SU-DHL-6 (cell line): Measurements from ENCODE around the gene SDCCAG8.

Experiments used
- H2AFZ ChIP-seq: fragments of 200-600 bp; sonication (generic); 2 replicates; pipeline ENCODE4 v1.6.1; 2014; ENCODE audit warnings: low read depth, mild to moderate bottlenecking, moderate library complexity, mixed read lengths, antibody characterized with exemption, low read length; ENCODE audit not compliant: severe bottlenecking
- H3F3A ChIP-seq: fragments of 200-600 bp; shearing (Covaris generic); 2 replicates; pipeline ENCODE4 v1.6.0; 2016; ENCODE audit warnings: antibody characterized with exemption, mild to moderate bottlenecking; ENCODE audit not compliant: insufficient read depth
- H3K27ac ChIP-seq: fragments of 200-600 bp; sonication (generic); 2 replicates; pipeline ENCODE4 v1.5.1; 2016; ENCODE audit warnings: low read depth, mild to moderate bottlenecking, low read length, moderate library complexity, mixed read lengths
- H3K27me3 ChIP-seq: fragments of 200-600 bp; sonication (generic), shearing (Covaris generic); 2 replicates; pipeline ENCODE4 v1.6.0; 2014; ENCODE audit warnings: mild to moderate bottlenecking, low read length
- H3K36me3 ChIP-seq: fragments of 200-600 bp; sonication (generic); 2 replicates; pipeline ENCODE4 v1.6.1; 2014; ENCODE audit warnings: mild to moderate bottlenecking, low read length, mixed read lengths
- H3K4me2 ChIP-seq: fragments of 300-600, 200-600 bp; shearing (Covaris generic), sonication (generic); 2 replicates; pipeline ENCODE4 v1.6.0; 2014; ENCODE audit warnings: low read length, low read depth, mild to moderate bottlenecking; ENCODE audit not compliant: poor library complexity, severe bottlenecking
- H3K4me3 ChIP-seq: fragments of 200-600 bp; sonication (generic); 2 replicates; pipeline ENCODE4 v1.5.1; 2014; ENCODE audit warnings: antibody characterized with exemption, low read length, mild to moderate bottlenecking, mixed read lengths; ENCODE audit not compliant: insufficient read depth, poor library complexity, severe bottlenecking
- H3K79me2 ChIP-seq: fragments of 200-600 bp; sonication (generic); 2 replicates; pipeline ENCODE4 v1.6.1; 2014; ENCODE audit warnings: mild to moderate bottlenecking, low read length, moderate library complexity; ENCODE audit not compliant: insufficient read depth
- H3K9ac ChIP-seq: fragments of 200-600 bp; sonication (generic); 2 replicates; pipeline ENCODE4 v1.7.0; 2014; ENCODE audit warnings: mild to moderate bottlenecking, low read length
- H3K9me2 ChIP-seq: fragments of 200-600 bp; sonication (generic); replicated peaks from 2 replicates; pipeline ENCODE4 v1.6.1; 2014; ENCODE audit warnings: low read length; ENCODE audit not compliant: insufficient read depth
- H3K9me3 ChIP-seq: fragments of 200-600 bp; sonication (generic); 2 replicates; pipeline ENCODE4 v1.6.1; 2014; ENCODE audit warnings: low read length, mixed read lengths; ENCODE audit not compliant: insufficient read depth
- H4K20me1 ChIP-seq: fragments of 200-600 bp; sonication (generic); 2 replicates; pipeline ENCODE4 v1.6.1; 2014; ENCODE audit warnings: low read depth, mild to moderate bottlenecking, antibody characterized with exemption, low read length, moderate library complexity, mixed read lengths
- CTCF ChIP-seq: fragments of 200-600 bp; sonication (generic); IDR thresholded peaks from one replicate; pipeline ENCODE4 v1.5.1; 2017; ENCODE audit warnings: antibody characterized with exemption, mild to moderate bottlenecking, low read length, moderate library complexity; ENCODE audit not compliant: insufficient read depth, poor library complexity, severe bottlenecking
- EZH2phosphoT487 ChIP-seq: fragments of 200-600 bp; sonication (generic), shearing (Covaris generic); conservative IDR thresholded peaks from 2 replicates; pipeline ENCODE4 v1.6.1; 2018; ENCODE audit warnings: mild to moderate bottlenecking, antibody characterized with exemption, low read length, moderate library complexity, mixed read lengths

SDCCAG8 gene

GRCh38 chr1:243363832-243364231 is 108.0 kb downstream of the SDCCAG8 start:
- H3K4me2 ChIP-seq: no peak overlapping the region
- H4K20me1 ChIP-seq: no peaks in the 10 kb centered on the region
- H2AFZ ChIP-seq: no peak overlapping the region
- no peak for TF ChIP-seq CTCF
- no peak for TF ChIP-seq EZH2phosphoT487
- no peak overlapping the region for H3K9ac ChIP-seq
- H3K36me3 ChIP-seq: no peaks in the 10 kb centered on the region
- H3F3A ChIP-seq: no peaks in the 10 kb centered on the region
- no peak overlapping the region for H3K4me3 ChIP-seq
- no peaks in the 10 kb centered on the region for H3K9me2 ChIP-seq
- H3K27ac ChIP-seq: no peak overlapping the region
- H3K79me2 ChIP-seq: no peaks in the 10 kb centered on the region
- no peaks in the 10 kb centered on the region for H3K27me3 ChIP-seq
- no peaks in the 10 kb centered on the region for H3K9me3 ChIP-seq

- no peaks in the 10 kb centered on the region for H3F3A ChIP-seq
- no peaks in the 10 kb centered on the region for H3K9me3 ChIP-seq
- H3K27ac ChIP-seq: no peak overlapping the region
- H3K9me2 ChIP-seq: no peaks in the 10 kb centered on the region
- H3K4me3 ChIP-seq: no peak overlapping the region
- TF ChIP-seq CTCF (no peak), EZH2phosphoT487 (no peak)
- no peaks in the 10 kb centered on the region for H3K79me2 ChIP-seq
- H3K27me3 ChIP-seq: no peaks in the 10 kb centered on the region
- H3K9ac ChIP-seq: no peak overlapping the region
- H2AFZ ChIP-seq: no peak overlapping the region
- no peak overlapping the region for H3K4me2 ChIP-seq
- H4K20me1 ChIP-seq: no peaks in the 10 kb centered on the region
- H3K36me3 ChIP-seq: no peaks in the 10 kb centered on the region
These were observed 108.5 kb downstream of the SDCCAG8 start for GRCh38 chr1:243364330-243364729.

- Histone ChIP-seq H3K36me3 (no peaks in the 10 kb centered on the region), H3K9me3 (no peaks in the 10 kb centered on the region), H3F3A (no peaks in the 10 kb centered on the region), H3K27me3 (no peaks in the 10 kb centered on the region), H3K27ac (no peak overlapping the region), H3K4me2 (no peak overlapping the region), H3K9ac (no peak overlapping the region), H3K4me3 (no peak overlapping the region), H2AFZ (no peak overlapping the region), H3K79me2 (no peaks in the 10 kb centered on the region), H4K20me1 (no peaks in the 10 kb centered on the region), H3K9me2 (no peaks in the 10 kb centered on the region)
- no peak for TF ChIP-seq CTCF
- TF ChIP-seq EZH2phosphoT487: no peak
These were observed 109.0 kb downstream of the SDCCAG8 start for GRCh38 chr1:243364866-243365265.
